H1 (cell line): Measurements from ENCODE around the gene CD96. TPM values are rescaled to one million over a fixed set of nuclear protein-coding genes. Genes with fewer than 3 reads are reported as not detected.
A peak's percentile ranks its signal among the peaks of the same experiment; 100 is the strongest.

Experiments used
- CTCF ChIA-PET: fragments of 300-600 bp; sonication (Branson Sonifier 250); formaldehyde crosslinking; loops from one replicate; lab custom pipeline; 2021; ENCODE audit not compliant: partially characterized antibody; lab: Charles Lee
- POLR2A ChIA-PET: fragments of 300-600 bp; sonication (Branson Sonifier 250); formaldehyde crosslinking; loops from one replicate; lab custom pipeline; 2021; ENCODE audit warnings: inconsistent platforms; ENCODE audit not compliant: partially characterized antibody; lab: Charles Lee
- DNase-seq, 2 experiments: peaks; one replicate each; pipeline versions ENCODE4 v3.0.0 to v3.0.0-alpha.2; 2010 to 2022; ENCODE audit warnings: low spot score in 2 of 2, low read depth in 1 of 2, mixed read lengths in 1 of 2
- FAIRE-seq: peaks from 2 replicates; lab custom pipeline; 2011; peaks lifted over from hg19 to GRCh38; lab: Jason Lieb, UNC
- H2AFZ ChIP-seq: 2 replicates; pipeline ENCODE4 v1.8.1; 2012; ENCODE audit warnings: low read length, inconsistent platforms
- H2AK5ac ChIP-seq: 2 replicates; pipeline ENCODE4 v1.6.1; 2013; ENCODE audit warnings: low read depth, low read length
- H2BK120ac ChIP-seq: replicated peaks from 2 replicates; pipeline ENCODE3; 2013; ENCODE audit warnings: low read depth, low read length, inconsistent platforms
- H2BK12ac ChIP-seq: 2 replicates; pipeline ENCODE4 v1.6.1; 2013; ENCODE audit warnings: low read depth, low read length
- H2BK15ac ChIP-seq: 2 replicates; pipeline ENCODE4 v1.6.1; 2013; ENCODE audit warnings: low read length
- H2BK20ac ChIP-seq: 2 replicates; pipeline ENCODE4 v1.6.1; 2013; ENCODE audit warnings: low read length
- H2BK5ac ChIP-seq: 2 replicates; pipeline ENCODE4 v1.6.1; 2013; ENCODE audit warnings: low read depth, low read length
- H3K14ac ChIP-seq: 2 replicates; pipeline ENCODE4 v1.6.1; 2013; ENCODE audit warnings: inconsistent platforms; ENCODE audit not compliant: insufficient read length
- H3K18ac ChIP-seq: 2 replicates; pipeline ENCODE4 v1.6.1; 2013; ENCODE audit warnings: low read length; ENCODE audit errors: extremely low read depth
- H3K23ac ChIP-seq: 2 replicates; pipeline ENCODE4 v1.6.1; 2013; ENCODE audit warnings: inconsistent platforms; ENCODE audit not compliant: insufficient read length
- H3K23me2 ChIP-seq: 2 replicates; pipeline ENCODE4 v1.6.1; 2013; ENCODE audit warnings: low read depth, low read length
- H3K27ac ChIP-seq: 2 replicates; pipeline ENCODE4 v1.6.1; 2011; ENCODE audit warnings: low read depth, low read length, inconsistent platforms
- H3K27me3 ChIP-seq, 4 experiments: replicated peaks in 1 of 4; 1 replicate in 1 of 4; 2 replicates in 3 of 4; pipeline versions ENCODE4 v1.6.1 to v1.8.1; 2011 to 2013; ENCODE audit warnings: low read length in 3 of 4, mild to moderate bottlenecking in 3 of 4, inconsistent platforms in 2 of 4, mixed read lengths in 2 of 4, moderate library complexity in 1 of 4; ENCODE audit not compliant: control insufficient read depth in 3 of 4, insufficient read depth in 3 of 4; ENCODE audit errors: extremely low read depth in 1 of 4
- H3K36me3 ChIP-seq, 4 experiments: 2 replicates each; pipeline versions ENCODE4 v1.6.1 to v1.8.1; 2011 to 2013; ENCODE audit warnings: mild to moderate bottlenecking in 4 of 4, low read length in 3 of 4, moderate library complexity in 2 of 4, control low read depth in 1 of 4, inconsistent platforms in 1 of 4; ENCODE audit not compliant: insufficient read depth in 4 of 4, control insufficient read depth in 2 of 4
- H3K4ac ChIP-seq: replicated peaks from 2 replicates; pipeline ENCODE3; 2013; ENCODE audit warnings: low read length, low read depth, mixed read lengths, inconsistent platforms; ENCODE audit not compliant: insufficient read length
- H3K4me1 ChIP-seq, 4 experiments: replicated peaks in 1 of 4; 1 replicate in 1 of 4; 2 replicates in 3 of 4; pipeline versions ENCODE4 v1.6.1 to v1.8.1; 2011 to 2013; ENCODE audit warnings: low read length in 3 of 4, inconsistent platforms in 2 of 4, mixed read lengths in 1 of 4; ENCODE audit not compliant: insufficient read depth in 4 of 4, control insufficient read depth in 3 of 4
- H3K4me2 ChIP-seq, 2 experiments: 2 replicates each; pipeline versions ENCODE4 v1.6.1 to v1.8.1; 2011 to 2013; ENCODE audit warnings: low read depth in 2 of 2, low read length in 2 of 2, control low read depth in 1 of 2, inconsistent platforms in 1 of 2, mild to moderate bottlenecking in 1 of 2; ENCODE audit not compliant: insufficient read depth in 1 of 2
- H3K4me3 ChIP-seq, 4 experiments: fragments of 200-600, 300-600 bp in 1 of 4; sonication (generic), shearing (Covaris generic), sonication (Bioruptor Twin) in 1 of 4; 2 replicates each; pipeline versions ENCODE4 v1.5.1 to v1.8.1; 2011 to 2016; ENCODE audit warnings: low read length in 4 of 4, low read depth in 3 of 4, control low read depth in 2 of 4, inconsistent platforms in 2 of 4, mild to moderate bottlenecking in 2 of 4, mixed read lengths in 1 of 4, moderate library complexity in 1 of 4; ENCODE audit not compliant: insufficient read depth in 2 of 4; ENCODE audit errors: extremely low read depth in 1 of 4
- H3K56ac ChIP-seq: replicated peaks from 2 replicates; pipeline ENCODE3; 2013; ENCODE audit warnings: low read depth, mild to moderate bottlenecking, mixed read lengths, low read length, inconsistent platforms; ENCODE audit not compliant: insufficient read length
- H3K79me1 ChIP-seq: 2 replicates; pipeline ENCODE4 v1.6.1; 2013; ENCODE audit warnings: low read depth, low read length, control low read depth
- H3K79me2 ChIP-seq, 2 experiments: 2 replicates each; pipeline versions ENCODE4 v1.6.1 to v1.8.1; 2012 to 2013; ENCODE audit warnings: low read length in 2 of 2, mild to moderate bottlenecking in 2 of 2, inconsistent platforms in 1 of 2; ENCODE audit not compliant: insufficient read depth in 2 of 2, control insufficient read depth in 1 of 2
- H3K9ac ChIP-seq, 4 experiments: replicated peaks in 1 of 4; 1 replicate in 1 of 4; 2 replicates in 3 of 4; pipeline versions ENCODE4 v1.6.1 to v1.8.1; 2011 to 2013; ENCODE audit warnings: low read depth in 3 of 4, low read length in 3 of 4, control low read depth in 2 of 4, mild to moderate bottlenecking in 2 of 4, moderate library complexity in 2 of 4, inconsistent platforms in 1 of 4; ENCODE audit errors: extremely low read depth in 1 of 4
- H3K9me3 ChIP-seq, 2 experiments: 2 replicates each; pipeline versions ENCODE4 v1.6.1 to v1.8.1; 2012 to 2013; ENCODE audit warnings: mild to moderate bottlenecking in 2 of 2, moderate library complexity in 2 of 2, control low read depth in 1 of 2, inconsistent platforms in 1 of 2, low read depth in 1 of 2, low read length in 1 of 2, mixed read lengths in 1 of 2; ENCODE audit not compliant: insufficient read depth in 2 of 2
- H4K20me1 ChIP-seq, 2 experiments: replicated peaks in 1 of 2; 2 replicates each; pipeline versions ENCODE3 to v1.8.1; 2011 to 2013; ENCODE audit warnings: inconsistent platforms in 2 of 2, low read length in 2 of 2, mild to moderate bottlenecking in 1 of 2; ENCODE audit not compliant: insufficient read depth in 2 of 2, control insufficient read depth in 1 of 2
- H4K5ac ChIP-seq: 2 replicates; pipeline ENCODE4 v1.6.1; 2013; ENCODE audit warnings: low read length, low read depth, mixed read lengths, inconsistent platforms; ENCODE audit not compliant: insufficient read length
- H4K8ac ChIP-seq: 2 replicates; pipeline ENCODE4 v1.8.0; 2013; ENCODE audit warnings: mild to moderate bottlenecking, moderate library complexity, low read length, inconsistent platforms; ENCODE audit not compliant: insufficient read depth; ENCODE audit errors: extremely low read depth
- H4K91ac ChIP-seq: replicated peaks from 2 replicates; pipeline ENCODE3; 2013; ENCODE audit warnings: low read length, mixed read lengths, inconsistent platforms; ENCODE audit not compliant: insufficient read length
- BCL11A ChIP-seq, 2 experiments: IDR thresholded peaks; one replicate each; pipeline ENCODE4 v1.6.1; 2011; ENCODE audit warnings: low read depth in 2 of 2, low read length in 2 of 2, mild to moderate bottlenecking in 2 of 2
- CEBPB ChIP-seq: IDR thresholded peaks from 2 replicates; pipeline ENCODE4 v1.6.1; 2012; ENCODE audit warnings: low read depth, low read length
- GTF2F1 ChIP-seq: IDR thresholded peaks from 2 replicates; pipeline ENCODE4 v1.6.1; 2012; ENCODE audit warnings: low read depth, low read length, improper control_type of control experiment, borderline replicate concordance
- KDM4A ChIP-seq: IDR thresholded peaks from one replicate; pipeline ENCODE4 v1.7.1; 2012; ENCODE audit warnings: low read depth, mild to moderate bottlenecking, moderate library complexity, low read length, inconsistent platforms; ENCODE audit not compliant: severe bottlenecking
- TBP ChIP-seq: IDR thresholded peaks from 2 replicates; pipeline ENCODE4 v1.6.1; 2011; ENCODE audit warnings: low read depth, low read length, improper control_type of control experiment
- WGBS, 2 experiments: shearing (Covaris generic) in 1 of 2; methylation state at CpG; one replicate each; pipeline versions ENCODE4 v1.1.6 to v1.1.7; 2013 to 2015; ENCODE audit warnings: low lambda C conversion rate in 2 of 2, mixed read lengths in 2 of 2, inconsistent platforms in 1 of 2, low coverage in 1 of 2, missing lambda C conversion rate in 1 of 2; ENCODE audit not compliant: insufficient replicate concordance in 2 of 2, insufficient coverage in 1 of 2, insufficient read length in 1 of 2; ENCODE audit errors: extremely low coverage in 1 of 2, missing lambda C conversion rate in 1 of 2; 5-methylcytosine and 5-hydroxymethylcytosine counted together
- polyA plus RNA-seq, 7 experiments: library from polyadenylated mRNA; depleted of rRNA in 3 of 7; stranded (reverse) in 5 of 7; unstranded in 2 of 7; fragments of >200 nt in 5 of 7; fragments of 200-250 nt in 2 of 7; gene quantifications; 1 replicate in 5 of 7; 2 replicates in 1 of 7; 4 replicates in 1 of 7; pipeline versions ENCODE4 v1.2.1 to v1.2.3, GENCODE V29; 2011 to 2013; ENCODE audit warnings: missing spikeins in 2 of 7, mixed read lengths in 2 of 7
- total RNA-seq: library from RNA; stranded (reverse); fragmentation: NEBNext Ultra II Directional; extraction: Animal tissue kit (Norgen Biotek cat#: 25700); gene quantifications from 2 replicates; pipeline ENCODE4 v1.2.1, GENCODE V29; 2021

The CD96 gene
- total and polyA plus RNA-seq, 2 of the 8 experiments (the other 6 are each of a cell fraction or from before 2014, with no cell fraction given), result not detected

- FAIRE-seq, result no peak
- H3K4me2 ChIP-seq, result peak overlapping the region; percentile 21 to 50; a peak in 3 of 4 replicates
- no peak overlapping the region for H3K4ac ChIP-seq
- no peaks in the 10 kb centered on the region for H3K36me3 ChIP-seq
- no peaks in the 10 kb centered on the region for H3K9me3 ChIP-seq
- H4K5ac ChIP-seq, result no peak overlapping the region
- H3K27ac ChIP-seq, result no peak overlapping the region
- peaks cover 0 to 9% (median 3%) of the 10 kb centered on the region in 4 experiments; a peak in 2 of 7 replicates for H3K4me1 ChIP-seq
- no peaks in the 10 kb centered on the region for H3K23me2 ChIP-seq
- H3K14ac ChIP-seq, result no peak overlapping the region
- no peak overlapping the region for H2BK12ac ChIP-seq
- TF ChIP-seq BCL11A (IDR thresholded peaks at IDR 0.05; ENCODE audit: low read depth in 2 of 2, low read length in 2 of 2), result no peak
- no peak for TF ChIP-seq CEBPB
- TF ChIP-seq KDM4A, result no peak
- no peak for TF ChIP-seq TBP
- TF ChIP-seq GTF2F1, result no peak
- TF ChIP-seq, all 59 proteins: peak for 0
- no peak for DNase-seq
- WGBS, 2 experiments, result 50% methylated on average over 6 of the region's 6 CpGs; no CpG with 5 or more reads in 1 of the 2 experiments
- Histone ChIP-seq H3K18ac (no peak overlapping the region), H2BK5ac (no peak overlapping the region), H3K23ac (no peak overlapping the region), H4K91ac (no peak overlapping the region), H3K4me3 (peak overlapping the region in 1 of 4 experiments; percentile 2; a peak in 1 of 8 replicates), H4K20me1 (no peaks in the 10 kb centered on the region), H2AK5ac (no peak overlapping the region), H2BK20ac (no peak overlapping the region), H2AFZ (peak overlapping the region; percentile 28; the same call in 1 of the 2 replicates), H3K27me3 (no peaks in the 10 kb centered on the region), H2BK15ac (no peak overlapping the region), H3K79me1 (no peaks in the 10 kb centered on the region), H3K9ac (no peak overlapping the region), H4K8ac (no peak overlapping the region), H3K56ac (no peak overlapping the region), H2BK120ac (no peak overlapping the region), H3K79me2 (no peaks in the 10 kb centered on the region)
- ChIA-PET CTCF (interaction anchor here (0.9 to 1.6 kb wide), 5 partner anchors 14 to 284 kb away, joined by 3 to 7 read pairs (median 3); no protein-coding TSS in a partner anchor), POLR2A (no interaction called here)
Measured at GRCh38 chr3:111652492-111653180, 110.6 kb downstream of the CD96 start.
